ENCODE measurements around the gene GLRA1.

Gene GLRA1

GRCh38 chr5:151924564-151925301, at the start of gene GLRA1:
GLRA1 (minus strand) TSS chr5:151924851; CDS start chr5:151924549, 302 bp downstream.
- no peak for DNase-seq

GRCh38 chr5:151970885-151971284, 46.2 kb upstream of the GLRA1 start:
- DNase-seq: no peak

GRCh38 chr5:151967865-151968264, 43.2 kb upstream of the GLRA1 start:
- DNase-seq: no peak

- DNase-seq: no peak
Measured at GRCh38 chr5:151966046-151966445, 41.4 kb upstream of the GLRA1 start.

GRCh38 chr5:151964471-151964870, 39.8 kb upstream of the GLRA1 start:
- DNase-seq: no peak

GRCh38 chr5:151961557-151961956, 36.9 kb upstream of the GLRA1 start:
- no peak for DNase-seq

GRCh38 chr5:151958111-151958510, 33.5 kb upstream of the GLRA1 start:
- no peak for DNase-seq

GRCh38 chr5:151956725-151957124, 32.1 kb upstream of the GLRA1 start:
- DNase-seq: no peak

- DNase-seq: no peak
Measured at GRCh38 chr5:151954255-151954654, 29.6 kb upstream of the GLRA1 start.

GRCh38 chr5:151953833-151954232, 29.2 kb upstream of the GLRA1 start:
- no peak for DNase-seq

GRCh38 chr5:151952238-151952637, 27.6 kb upstream of the GLRA1 start:
- no peak for DNase-seq

- DNase-seq: no peak
Measured at GRCh38 chr5:151950706-151951105, 26.1 kb upstream of the GLRA1 start.

- no peak for DNase-seq
Measured at GRCh38 chr5:151949701-151950308, 25.2 kb upstream of the GLRA1 start.

- DNase-seq: no peak
Measured at GRCh38 chr5:151949113-151949512, 24.5 kb upstream of the GLRA1 start.

- DNase-seq: no peak
Measured at GRCh38 chr5:151947931-151948608, 23.4 kb upstream of the GLRA1 start.

- DNase-seq: no peak
Measured at GRCh38 chr5:151937851-151938250, 13.2 kb upstream of the GLRA1 start.

- no peak for DNase-seq
Measured at GRCh38 chr5:151935135-151935695, 10.6 kb upstream of the GLRA1 start.

GRCh38 chr5:151931260-151931659, 6.6 kb upstream of the GLRA1 start:
- DNase-seq: no peak

GRCh38 chr5:151926188-151926587, 1.5 kb upstream of the GLRA1 start:
- no peak for DNase-seq

- no peak for DNase-seq
Measured at GRCh38 chr5:151925340-151925739, 689 bp upstream of the GLRA1 start.

- DNase-seq: no peak
Measured at GRCh38 chr5:151923866-151924476, 680 bp downstream of the GLRA1 start.

- no peak for DNase-seq
Measured at GRCh38 chr5:151921916-151922315, 2.7 kb downstream of the GLRA1 start.

- no peak for DNase-seq
Measured at GRCh38 chr5:151917904-151918303, 6.7 kb downstream of the GLRA1 start.

Measured in NCI-H1436 treated with DMSO at 0.1 percent for 48 hours (cell line).